ENCODE data around the gene SDK1.

DNA sequence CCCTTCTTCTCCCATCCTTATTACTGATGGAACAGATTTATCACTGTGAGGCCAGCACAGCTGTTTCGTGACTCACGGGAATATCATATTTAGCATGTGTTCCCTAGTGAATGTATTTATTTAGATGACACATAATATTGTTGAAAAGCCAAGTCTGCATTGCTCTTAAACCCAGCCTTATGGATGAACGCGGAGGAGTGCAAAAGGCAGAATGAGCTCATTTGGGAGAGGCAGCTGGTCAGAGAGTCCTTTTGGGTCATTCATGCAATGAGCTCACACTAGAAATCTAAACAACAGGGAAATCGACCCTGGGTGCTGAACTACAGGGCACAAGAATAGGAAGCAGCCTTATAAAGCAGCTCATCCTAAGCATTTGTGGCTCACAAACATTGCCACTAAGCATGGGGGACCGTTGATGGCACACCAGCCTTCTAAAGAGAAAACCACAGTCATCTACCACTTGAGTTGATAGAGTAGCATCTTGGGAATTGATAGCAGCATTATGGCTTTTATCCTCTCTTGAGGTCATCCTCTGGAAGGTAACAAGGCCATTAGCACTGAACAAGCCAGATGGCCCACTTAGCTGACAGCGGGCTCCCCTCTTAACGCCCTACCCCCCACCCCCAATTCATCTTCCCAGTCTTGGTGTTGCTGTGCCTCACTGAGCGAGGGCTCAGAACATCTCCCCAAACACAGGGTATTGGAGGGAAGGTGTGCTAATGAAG lies 32.9 kb upstream of the SDK1 start:
- TF ChIP-seq EZH2 (IDR thresholded peaks at IDR 0.05; ENCODE audit: borderline replicate concordance, low read depth, low read length, severe bottlenecking) (no peak), POLR2A (IDR thresholded peaks at IDR 0.05; ENCODE audit: low read depth, low read length) (no peak), POLR2AphosphoS5 (IDR thresholded peaks at IDR 0.05; ENCODE audit: insufficient read depth, low read depth, low read length) (no peak), GATA2 (IDR thresholded peaks at IDR 0.05; ENCODE audit: insufficient read depth, insufficient read length, low read depth, low read length) (no peak)
- TF ChIP-seq, protein P1, sequence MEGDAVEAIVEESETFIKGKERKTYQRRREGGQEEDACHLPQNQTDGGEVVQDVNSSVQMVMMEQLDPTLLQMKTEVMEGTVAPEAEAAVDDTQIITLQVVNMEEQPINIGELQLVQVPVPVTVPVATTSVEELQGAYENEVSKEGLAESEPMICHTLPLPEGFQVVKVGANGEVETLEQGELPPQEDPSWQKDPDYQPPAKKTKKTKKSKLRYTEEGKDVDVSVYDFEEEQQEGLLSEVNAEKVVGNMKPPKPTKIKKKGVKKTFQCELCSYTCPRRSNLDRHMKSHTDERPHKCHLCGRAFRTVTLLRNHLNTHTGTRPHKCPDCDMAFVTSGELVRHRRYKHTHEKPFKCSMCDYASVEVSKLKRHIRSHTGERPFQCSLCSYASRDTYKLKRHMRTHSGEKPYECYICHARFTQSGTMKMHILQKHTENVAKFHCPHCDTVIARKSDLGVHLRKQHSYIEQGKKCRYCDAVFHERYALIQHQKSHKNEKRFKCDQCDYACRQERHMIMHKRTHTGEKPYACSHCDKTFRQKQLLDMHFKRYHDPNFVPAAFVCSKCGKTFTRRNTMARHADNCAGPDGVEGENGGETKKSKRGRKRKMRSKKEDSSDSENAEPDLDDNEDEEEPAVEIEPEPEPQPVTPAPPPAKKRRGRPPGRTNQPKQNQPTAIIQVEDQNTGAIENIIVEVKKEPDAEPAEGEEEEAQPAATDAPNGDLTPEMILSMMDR (IDR thresholded peaks at IDR 0.05; ENCODE audit: extremely low read depth in 1 of 2, insufficient read depth in 1 of 2, low read depth in 1 of 2, low read length in 2 of 2), result no peak
- TF ChIP-seq, protein P2, sequence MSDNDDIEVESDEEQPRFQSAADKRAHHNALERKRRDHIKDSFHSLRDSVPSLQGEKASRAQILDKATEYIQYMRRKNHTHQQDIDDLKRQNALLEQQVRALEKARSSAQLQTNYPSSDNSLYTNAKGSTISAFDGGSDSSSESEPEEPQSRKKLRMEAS (IDR thresholded peaks at IDR 0.05; ENCODE audit: insufficient read depth, insufficient read length), result no peak

Data from endothelial cell of umbilical vein (primary cell).